T follicular helper cell (primary cell): ENCODE data around the gene GTF2I.
"Not testable (repeated sequence)": the region's sequence is repeated elsewhere in the genome, so short reads cannot be mapped to it uniquely, and the experiment has no call there.

Experiments
- DNase-seq: peaks from one replicate; pipeline ENCODE4 v3.0.0-alpha.2; 2020; ENCODE audit warnings: low read depth

GTF2I gene

GRCh38 chr7:74779053-74779452 lies 121.5 kb downstream of the GTF2I start:
- DNase-seq = not testable (repeated sequence)

DNA sequence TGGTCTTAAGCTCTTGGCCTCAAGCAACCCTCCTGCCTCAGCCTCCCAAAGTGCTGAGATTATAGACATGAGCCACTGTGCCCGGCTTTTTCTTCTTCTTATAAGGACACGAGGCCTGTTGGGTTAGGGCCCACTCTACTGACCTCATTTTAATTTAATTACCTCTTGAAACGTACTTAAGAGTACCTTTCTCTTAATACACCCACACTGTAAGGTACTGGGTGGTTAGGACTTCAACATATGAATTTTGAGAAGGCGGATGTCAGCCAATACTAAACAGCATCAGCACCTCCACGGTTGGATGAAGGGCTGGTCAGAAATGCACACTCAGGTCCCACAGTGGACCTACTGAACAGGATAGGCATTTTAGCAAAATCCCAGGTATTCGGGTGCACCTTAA lies 124.2 kb downstream of the GTF2I start:
- not testable (repeated sequence) for DNase-seq

DNA sequence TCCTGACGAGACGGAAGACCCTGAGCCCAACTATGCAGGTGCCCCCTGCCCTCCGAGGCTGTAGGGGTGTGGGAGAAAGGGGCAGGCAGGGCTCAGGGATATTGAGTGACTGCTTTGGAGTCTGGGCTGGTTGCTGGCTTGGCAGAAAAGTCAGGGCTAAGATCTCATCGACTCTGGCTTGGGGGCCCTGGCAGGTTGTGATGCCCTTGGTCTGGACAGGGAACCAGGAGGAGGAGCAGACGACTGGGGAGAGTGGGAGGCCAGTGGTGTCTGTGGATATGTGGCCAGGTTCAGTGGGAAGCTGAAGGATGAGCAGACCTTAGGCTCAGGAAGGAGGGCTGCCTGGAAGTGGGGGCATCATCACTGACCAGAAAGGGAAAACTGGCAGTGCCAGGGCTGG lies 126.1 kb downstream of the GTF2I start:
- not testable (repeated sequence) for DNase-seq

DNA sequence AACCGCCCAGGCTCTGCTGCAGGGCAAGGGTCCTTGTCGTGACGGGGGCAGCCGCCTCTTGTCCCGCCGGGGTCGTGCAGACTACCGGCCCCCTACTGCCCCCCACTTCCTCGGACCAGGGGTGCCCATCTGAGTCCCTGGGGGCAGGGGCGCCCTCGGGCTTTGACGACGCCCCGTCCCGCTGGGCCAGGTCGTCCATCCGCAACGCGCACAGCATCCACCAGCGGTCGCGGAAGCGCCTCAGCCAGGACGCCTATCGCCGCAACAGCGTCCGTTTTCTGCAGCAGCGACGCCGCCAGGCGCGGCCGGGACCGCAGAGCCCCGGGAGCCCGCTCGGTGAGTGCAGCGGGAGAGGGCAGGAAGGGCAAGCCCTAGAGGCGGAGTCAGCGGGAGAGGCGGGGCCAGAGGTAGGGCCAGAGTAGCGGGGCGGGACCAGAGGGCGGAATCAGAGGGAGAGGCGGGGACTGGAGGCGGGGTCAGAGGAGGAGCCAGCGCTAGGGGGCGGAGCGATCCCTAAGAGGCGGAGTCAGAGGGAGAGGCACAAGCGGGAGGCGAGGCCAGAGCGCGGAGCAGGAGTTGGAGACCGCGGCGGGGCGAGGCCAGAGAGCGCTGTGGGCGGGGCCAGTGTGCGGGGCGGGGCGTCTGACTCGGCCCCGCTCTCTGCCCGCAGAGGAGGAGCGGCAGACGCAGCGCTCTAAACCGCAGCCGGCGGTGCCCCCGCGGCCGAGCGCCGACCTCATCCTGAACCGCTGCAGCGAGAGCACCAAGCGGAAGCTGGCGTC lies 131.0 kb downstream of the GTF2I start:
- DNase-seq = peak; percentile 93

GRCh38 chr7:74789200-74789736 lies 131.8 kb downstream of the GTF2I start:
- not testable (repeated sequence) for DNase-seq

GRCh38 chr7:74797848-74798622 lies 140.5 kb downstream of the GTF2I start:
- not testable (repeated sequence) for DNase-seq

GRCh38 chr7:74798644-74799043 lies 141.1 kb downstream of the GTF2I start:
- not testable (repeated sequence) for DNase-seq
